Measurements from ENCODE around the gene DENND1A.

DNA sequence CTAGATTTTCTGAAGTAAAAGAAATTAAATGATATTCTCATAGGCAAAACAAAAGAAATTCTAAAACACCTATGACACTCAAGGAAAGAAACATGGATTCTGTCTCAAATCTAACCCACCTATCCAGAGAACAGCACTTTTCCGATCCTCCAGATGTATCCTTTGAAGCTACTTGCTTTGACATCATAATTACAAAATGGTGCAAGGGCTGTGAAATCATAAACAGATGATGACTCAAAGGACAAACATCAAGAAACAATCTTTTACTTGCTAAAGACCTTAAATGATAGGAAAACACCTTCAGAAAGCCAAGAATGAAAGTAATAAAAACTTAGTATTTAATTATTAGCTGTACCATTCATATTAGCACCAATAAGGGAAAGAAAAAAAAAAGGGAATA is 202.6 kb downstream of the DENND1A start:
- TF ChIP-seq, protein P1, sequence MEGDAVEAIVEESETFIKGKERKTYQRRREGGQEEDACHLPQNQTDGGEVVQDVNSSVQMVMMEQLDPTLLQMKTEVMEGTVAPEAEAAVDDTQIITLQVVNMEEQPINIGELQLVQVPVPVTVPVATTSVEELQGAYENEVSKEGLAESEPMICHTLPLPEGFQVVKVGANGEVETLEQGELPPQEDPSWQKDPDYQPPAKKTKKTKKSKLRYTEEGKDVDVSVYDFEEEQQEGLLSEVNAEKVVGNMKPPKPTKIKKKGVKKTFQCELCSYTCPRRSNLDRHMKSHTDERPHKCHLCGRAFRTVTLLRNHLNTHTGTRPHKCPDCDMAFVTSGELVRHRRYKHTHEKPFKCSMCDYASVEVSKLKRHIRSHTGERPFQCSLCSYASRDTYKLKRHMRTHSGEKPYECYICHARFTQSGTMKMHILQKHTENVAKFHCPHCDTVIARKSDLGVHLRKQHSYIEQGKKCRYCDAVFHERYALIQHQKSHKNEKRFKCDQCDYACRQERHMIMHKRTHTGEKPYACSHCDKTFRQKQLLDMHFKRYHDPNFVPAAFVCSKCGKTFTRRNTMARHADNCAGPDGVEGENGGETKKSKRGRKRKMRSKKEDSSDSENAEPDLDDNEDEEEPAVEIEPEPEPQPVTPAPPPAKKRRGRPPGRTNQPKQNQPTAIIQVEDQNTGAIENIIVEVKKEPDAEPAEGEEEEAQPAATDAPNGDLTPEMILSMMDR (IDR thresholded peaks at IDR 0.05): no peak
- no peak for TF ChIP-seq POLR2A (IDR thresholded peaks at IDR 0.05)
- no peak for TF ChIP-seq POLR2AphosphoS5 (IDR thresholded peaks at IDR 0.05)
- TF ChIP-seq EP300 (IDR thresholded peaks at IDR 0.05): no peak
